Gastrocnemius medialis (tissue), 4 donors: Measurements from ENCODE around the gene SOX11. TPM values are rescaled to one million over a fixed set of nuclear protein-coding genes. Genes with fewer than 3 reads are reported as not detected.
"Not testable (repeated sequence)": the region's sequence is repeated elsewhere in the genome, so short reads cannot be mapped to it uniquely, and the experiment has no call there.

Experiments used
- ATAC-seq, 2 donors: fragments of 150-250 bp; one replicate each; pipeline ENCODE4 v1.9.1; 2016
- DNase-seq, 2 donors: peaks; one replicate each; pipeline ENCODE4 v3.0.0-alpha.2; 2019
- H3K27ac ChIP-seq, 4 donors: fragments of 200-600 bp; sonication (generic); 1 replicate in 1 of 4; 2 replicates in 3 of 4; pipeline ENCODE4 v1.5.1; 2016 to 2018; ENCODE audit warnings: mild to moderate bottlenecking in 2 of 4, moderate library complexity in 1 of 4
- H3K27me3 ChIP-seq, 3 donors: fragments of 200-600 bp; sonication (generic) in 2 of 3; 1 replicate in 1 of 3; 2 replicates in 2 of 3; pipeline versions ENCODE4 v1.5.1 to v1.6.0; 2016 to 2019; ENCODE audit warnings: mild to moderate bottlenecking in 1 of 3, moderate library complexity in 1 of 3
- H3K36me3 ChIP-seq, 2 donors: fragments of 200-600 bp; sonication (generic) in 1 of 2; one replicate each; pipeline ENCODE4 v1.5.1; 2017 to 2018
- H3K4me1 ChIP-seq, 2 donors: fragments of 200-600 bp; sonication (generic) in 1 of 2; one replicate each; pipeline ENCODE4 v1.5.1; 2016 to 2017; ENCODE audit warnings: mild to moderate bottlenecking in 2 of 2
- H3K4me3 ChIP-seq, 4 donors: fragments of 200-600 bp; sonication (generic) in 3 of 4; 1 replicate in 1 of 4; 2 replicates in 3 of 4; pipeline ENCODE4 v1.5.1; 2016 to 2019; ENCODE audit warnings: mild to moderate bottlenecking in 2 of 4
- H3K9me3 ChIP-seq, 3 donors: fragments of 200-600 bp; sonication (generic) in 2 of 3; 1 replicate in 1 of 3; 2 replicates in 2 of 3; pipeline ENCODE4 v1.5.1; 2016 to 2019
- CTCF ChIP-seq, 5 experiments: fragments of 450-650 bp in 3 of 5; fragments of 200-600 bp in 2 of 5; sonication (generic) in 2 of 5; IDR thresholded peaks in 4 of 5; conservative IDR thresholded peaks in 1 of 5; 1 replicate in 4 of 5; 2 replicates in 1 of 5; pipeline ENCODE4 v1.5.1; 2016 to 2019; ENCODE audit warnings: antibody characterized with exemption in 5 of 5, mild to moderate bottlenecking in 3 of 5, moderate library complexity in 3 of 5
- POLR2A ChIP-seq, 2 donors: fragments of 450-650 bp; IDR thresholded peaks; one replicate each; pipeline ENCODE4 v1.6.1; 2017; ENCODE audit warnings: antibody characterized with exemption in 2 of 2, mild to moderate bottlenecking in 2 of 2, moderate library complexity in 2 of 2
- in situ Hi-C, 4 donors: fragments of 200-750 bp; cut with MboI; loops; one replicate each; pipeline versions ENCODE4 v1.15.0 to v1.8.0; 2017; ENCODE audit warnings: low sequenced_read_pairs in 4 of 4
- intact Hi-C: fragments of 100-400 bp; cut with DNase I; formaldehyde crosslinking; loops from one replicate; pipeline ENCODE4 v1.15.1; 2023; ENCODE audit warnings: low total_unique reads
- total RNA-seq, 4 donors: library from RNA; depleted of rRNA; stranded (reverse); fragments of >200 nt; gene quantifications; one replicate each; pipeline versions ENCODE4 v1.1.0 to v1.2.3, GENCODE V29; 2016

Gene SOX11
- total RNA-seq, 4 donors from 2014 or later = not detected

GRCh38 chr2:5664278-5664681, 27.9 kb upstream of the SOX11 start:
- H3K27ac ChIP-seq = no peak overlapping the region
- intact Hi-C loops (no loop called here), in situ Hi-C loops (no loop called here)
- no peaks in the 10 kb centered on the region for H3K36me3 ChIP-seq
- H3K4me3 ChIP-seq = no peak overlapping the region
- no peak for DNase-seq
- TF ChIP-seq CTCF (IDR thresholded peaks at IDR 0.05 in 4 of 5, conservative IDR thresholded peaks at IDR 0.05 in 1 of 5) (no peak), POLR2A (IDR thresholded peaks at IDR 0.05) (no peak)
- no peak for ATAC-seq
- H3K9me3 ChIP-seq = no peaks in the 10 kb centered on the region
- H3K27me3 ChIP-seq = no peaks in the 10 kb centered on the region
- no peaks in the 10 kb centered on the region for H3K4me1 ChIP-seq

GRCh38 chr2:5665066-5665465, 27.1 kb upstream of the SOX11 start:
- no peak for DNase-seq
- no peak for ATAC-seq
- Histone ChIP-seq H3K9me3 (no peaks in the 10 kb centered on the region), H3K27ac (no peak overlapping the region), H3K4me1 (no peaks in the 10 kb centered on the region), H3K4me3 (no peak overlapping the region), H3K36me3 (no peaks in the 10 kb centered on the region), H3K27me3 (no peaks in the 10 kb centered on the region)
- intact Hi-C loops (no loop called here), in situ Hi-C loops (no loop called here)
- TF ChIP-seq CTCF (IDR thresholded peaks at IDR 0.05 in 4 of 5, conservative IDR thresholded peaks at IDR 0.05 in 1 of 5) = no peak
- no peak for TF ChIP-seq POLR2A (IDR thresholded peaks at IDR 0.05)

GRCh38 chr2:5666798-5667197, 25.4 kb upstream of the SOX11 start:
- Histone ChIP-seq H3K36me3 (no peaks in the 10 kb centered on the region), H3K4me3 (no peak overlapping the region), H3K4me1 (no peaks in the 10 kb centered on the region), H3K27ac (no peak overlapping the region), H3K9me3 (no peaks in the 10 kb centered on the region), H3K27me3 (no peaks in the 10 kb centered on the region)
- TF ChIP-seq POLR2A (IDR thresholded peaks at IDR 0.05) (no peak), CTCF (IDR thresholded peaks at IDR 0.05 in 4 of 5, conservative IDR thresholded peaks at IDR 0.05 in 1 of 5) (no peak)
- intact Hi-C loops = no loop called here
- in situ Hi-C loops = no loop called here
- DNase-seq (no peak), ATAC-seq (no peak)

GRCh38 chr2:5667655-5668054, 24.5 kb upstream of the SOX11 start:
- ATAC-seq, H3K27me3 ChIP-seq, in situ Hi-C loops, H3K27ac ChIP-seq, H3K36me3 ChIP-seq, DNase-seq, H3K4me3 ChIP-seq, H3K9me3 ChIP-seq, H3K4me1 ChIP-seq, intact Hi-C loops: not testable (repeated sequence)

- TF ChIP-seq POLR2A (IDR thresholded peaks at IDR 0.05) (no peak), CTCF (IDR thresholded peaks at IDR 0.05 in 4 of 5, conservative IDR thresholded peaks at IDR 0.05 in 1 of 5) (no peak)
- Histone ChIP-seq H3K4me1 (no peaks in the 10 kb centered on the region), H3K9me3 (no peaks in the 10 kb centered on the region), H3K4me3 (no peak overlapping the region), H3K27ac (no peak overlapping the region), H3K36me3 (no peaks in the 10 kb centered on the region), H3K27me3 (peaks cover 14 to 19% (median 15%) of the 10 kb centered on the region in 3 donors)
- ATAC-seq (no peak), DNase-seq (no peak)
- in situ Hi-C loops = no loop called here
- intact Hi-C loops = no loop called here
Measured at GRCh38 chr2:5668682-5669250, 23.4 kb upstream of the SOX11 start.
